ENCODE results near the gene SETD1A. TPM values are rescaled to one million over a fixed set of nuclear protein-coding genes. Genes with fewer than 3 reads are reported as not detected.

Gene SETD1A
- total RNA-seq, 2 experiments from 2014 or later: 27.6 to 33.4 TPM

GRCh38 chr16:30983898-30984610 is 26.5 kb downstream of the SETD1A start:
- Mint-ChIP-seq H3K4me3 (no peak overlapping the region), H3K4me1 (peaks cover 7% of the 10 kb centered on the region), H3K36me3 (no peaks in the 10 kb centered on the region), H3K9me3 (no peaks in the 10 kb centered on the region), H3K27ac (no peak overlapping the region), H3K27me3 (no peaks in the 10 kb centered on the region)
- ATAC-seq (ENCODE audit: low read depth): no peak
- POLR2A ChIA-PET: interaction anchor here (0.7 to 3.3 kb wide), 2 partner anchors 13 to 370 kb away, joined by 3 to 12 read pairs; no protein-coding TSS in a partner anchor
- no peak for DNase-seq

- H3K27ac Mint-ChIP-seq: peak within 1 kb of the TSS; percentile 63
- H3K27me3 Mint-ChIP-seq: no peaks in the 10 kb centered on the region
- POLR2A ChIA-PET: interaction anchor here (0.6 to 3.3 kb wide), 8 partner anchors 12 to 370 kb away, joined by 3 to 12 read pairs (median 6); partner anchors contain the start of genes FUS, ZNF646 and ZNF668
- peaks cover 7% of the 10 kb centered on the region for H3K4me1 Mint-ChIP-seq
- peak within 1 kb of the TSS; percentile 76 for H3K4me3 Mint-ChIP-seq
- DNase-seq (peak; percentile 92), ATAC-seq (ENCODE audit: low read depth) (peak; percentile 75)
- H3K9me3 Mint-ChIP-seq: no peaks in the 10 kb centered on the region
- H3K36me3 Mint-ChIP-seq: no peaks in the 10 kb centered on the region
Observed at GRCh38 chr16:30984669-30985400, 27.3 kb downstream of the SETD1A start, which contains the start of gene HSD3B7. TSS of gene HSD3B7 (plus strand) at chr16:30985207. CDS start at chr16:30985659, 452 bp downstream.

GRCh38 chr16:30985401-30986128 is 28.0 kb downstream of the SETD1A start:
- H3K4me1 Mint-ChIP-seq: peaks cover 7% of the 10 kb centered on the region
- H3K27ac Mint-ChIP-seq: peak overlapping the region; percentile 63
- H3K36me3 Mint-ChIP-seq: no peaks in the 10 kb centered on the region
- H3K27me3 Mint-ChIP-seq: no peaks in the 10 kb centered on the region
- peak; percentile 47 for DNase-seq
- peak overlapping the region; percentile 76 for H3K4me3 Mint-ChIP-seq
- no peaks in the 10 kb centered on the region for H3K9me3 Mint-ChIP-seq
- peak; percentile 12 for ATAC-seq (ENCODE audit: low read depth)
- POLR2A ChIA-PET: interaction anchor here (0.6 to 3.3 kb wide), 9 partner anchors 11 to 475 kb away, joined by 3 to 12 read pairs (median 5); partner anchors contain the start of genes FUS, ZNF646 and ZNF668

GRCh38 chr16:30986129-30986991 is 28.8 kb downstream of the SETD1A start:
- POLR2A ChIA-PET: interaction anchor here (0.7 to 3.3 kb wide), 7 partner anchors 10 to 474 kb away, joined by 3 to 12 read pairs (median 6); partner anchors contain the start of genes ZNF646 and ZNF668
- Mint-ChIP-seq H3K27me3 (no peaks in the 10 kb centered on the region), H3K27ac (no peak overlapping the region), H3K36me3 (no peaks in the 10 kb centered on the region), H3K9me3 (no peaks in the 10 kb centered on the region), H3K4me3 (no peak overlapping the region), H3K4me1 (peaks cover 7% of the 10 kb centered on the region)
- ATAC-seq (ENCODE audit: low read depth) (no peak), DNase-seq (no peak)

GRCh38 chr16:30987581-30988190 is 30.1 kb downstream of the SETD1A start:
- H3K9me3 Mint-ChIP-seq: no peaks in the 10 kb centered on the region
- H3K36me3 Mint-ChIP-seq: no peaks in the 10 kb centered on the region
- POLR2A ChIA-PET: no interaction called here
- H3K27me3 Mint-ChIP-seq: no peaks in the 10 kb centered on the region
- no peak overlapping the region for H3K4me3 Mint-ChIP-seq
- H3K4me1 Mint-ChIP-seq: peaks cover 7% of the 10 kb centered on the region
- ATAC-seq (ENCODE audit: low read depth): no peak
- DNase-seq: no peak
- no peak overlapping the region for H3K27ac Mint-ChIP-seq

GRCh38 chr16:30989469-30990047 is 32.0 kb downstream of the SETD1A start:
- no peak overlapping the region for H3K4me3 Mint-ChIP-seq
- POLR2A ChIA-PET: no interaction called here
- no peaks in the 10 kb centered on the region for H3K27me3 Mint-ChIP-seq
- H3K36me3 Mint-ChIP-seq: no peaks in the 10 kb centered on the region
- no peaks in the 10 kb centered on the region for H3K9me3 Mint-ChIP-seq
- DNase-seq (no peak), ATAC-seq (ENCODE audit: low read depth) (no peak)
- peaks cover 13% of the 10 kb centered on the region for H3K4me1 Mint-ChIP-seq
- H3K27ac Mint-ChIP-seq: no peak overlapping the region

GRCh38 chr16:30990105-30990504 is 32.6 kb downstream of the SETD1A start:
- ATAC-seq (ENCODE audit: low read depth): no peak
- H3K4me3 Mint-ChIP-seq: no peak overlapping the region
- H3K36me3 Mint-ChIP-seq: no peaks in the 10 kb centered on the region
- H3K27me3 Mint-ChIP-seq: no peaks in the 10 kb centered on the region
- peaks cover 15% of the 10 kb centered on the region for H3K4me1 Mint-ChIP-seq
- no peak for DNase-seq
- no peak overlapping the region for H3K27ac Mint-ChIP-seq
- POLR2A ChIA-PET: no interaction called here
- no peaks in the 10 kb centered on the region for H3K9me3 Mint-ChIP-seq

GRCh38 chr16:30991052-30991451 is 33.5 kb downstream of the SETD1A start:
- POLR2A ChIA-PET: no interaction called here
- no peaks in the 10 kb centered on the region for H3K36me3 Mint-ChIP-seq
- ATAC-seq (ENCODE audit: low read depth) (no peak), DNase-seq (no peak)
- no peak overlapping the region for H3K4me3 Mint-ChIP-seq
- peaks cover 12% of the 10 kb centered on the region for H3K4me1 Mint-ChIP-seq
- no peaks in the 10 kb centered on the region for H3K9me3 Mint-ChIP-seq
- no peaks in the 10 kb centered on the region for H3K27me3 Mint-ChIP-seq
- H3K27ac Mint-ChIP-seq: peak overlapping the region; percentile 31

- POLR2A ChIA-PET: no interaction called here
- Mint-ChIP-seq H3K36me3 (no peaks in the 10 kb centered on the region), H3K4me1 (peaks cover 12% of the 10 kb centered on the region), H3K9me3 (no peaks in the 10 kb centered on the region), H3K27ac (no peak overlapping the region), H3K27me3 (no peaks in the 10 kb centered on the region), H3K4me3 (no peak overlapping the region)
- DNase-seq: no peak
- no peak for ATAC-seq (ENCODE audit: low read depth)
Observed at GRCh38 chr16:30992276-30992780, 34.8 kb downstream of the SETD1A start.

- Mint-ChIP-seq H3K4me1 (peaks cover 12% of the 10 kb centered on the region), H3K27ac (no peak overlapping the region), H3K36me3 (no peaks in the 10 kb centered on the region), H3K27me3 (peaks cover 2% of the 10 kb centered on the region), H3K9me3 (no peaks in the 10 kb centered on the region), H3K4me3 (no peak overlapping the region)
- no peak for DNase-seq
- no peak for ATAC-seq (ENCODE audit: low read depth)
- POLR2A ChIA-PET: interaction anchor here (0.5 kb wide), 1 partner anchor 384 kb away, joined by 4 read pairs; no protein-coding TSS in a partner anchor
Observed at GRCh38 chr16:30992931-30993816, 35.6 kb downstream of the SETD1A start.

GRCh38 chr16:30995927-30996323 is 38.4 kb downstream of the SETD1A start:
- Mint-ChIP-seq H3K27ac (peak overlapping the region; percentile 95), H3K4me1 (peaks cover 12% of the 10 kb centered on the region), H3K4me3 (peak overlapping the region; percentile 98), H3K36me3 (no peaks in the 10 kb centered on the region), H3K9me3 (no peaks in the 10 kb centered on the region), H3K27me3 (peaks cover 5% of the 10 kb centered on the region)
- POLR2A ChIA-PET: interaction anchor here (0.6 to 3.1 kb wide), 8 partner anchors 11 to 184 kb away, joined by 3 to 19 read pairs (median 4); partner anchors contain the start of genes FUS, HSD3B7, ZNF646 and ZNF668
- DNase-seq: no peak
- no peak for ATAC-seq (ENCODE audit: low read depth)
